ENCODE measurements around the gene GSK3A.

The GSK3A gene

DNA sequence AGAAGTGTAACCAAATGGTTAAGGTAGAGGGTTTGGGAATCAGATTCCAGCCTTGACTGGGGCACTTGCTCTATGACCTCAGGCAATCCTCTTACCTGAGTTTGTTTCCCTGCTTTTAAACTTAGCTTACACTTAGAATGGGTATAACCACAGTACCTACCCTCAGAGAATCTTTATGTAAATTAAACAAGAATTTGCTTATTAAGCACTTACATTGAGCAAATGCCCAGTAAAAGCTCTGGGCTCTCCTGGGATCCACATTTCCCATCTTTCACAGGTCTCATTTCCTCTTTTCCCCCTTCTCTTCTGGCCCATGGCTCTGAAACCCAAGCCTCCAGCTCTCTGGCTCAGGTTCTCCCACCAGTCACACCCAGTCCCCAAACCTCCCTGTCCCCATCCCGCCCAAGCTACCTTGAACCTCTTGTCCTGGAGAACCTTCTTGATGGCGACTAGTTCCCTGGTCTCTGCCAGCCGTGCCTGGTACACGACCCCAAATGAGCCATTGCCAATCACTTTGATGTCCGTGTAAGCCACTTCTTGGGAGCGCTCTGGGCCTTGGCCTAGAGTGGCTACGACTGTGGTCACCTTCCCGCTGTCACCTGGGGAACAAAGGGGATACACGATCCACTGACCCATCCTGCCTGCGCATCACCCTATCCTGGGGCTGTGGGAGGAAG is 2.7 kb downstream of the GSK3A start:
- H3K4ac ChIP-seq (ENCODE audit: low read depth, low read length), result no peak overlapping the region
- no peak overlapping the region for H2AK5ac ChIP-seq (ENCODE audit: low read length)
- no peak overlapping the region for H3K4me2 ChIP-seq (ENCODE audit: low read length)
- no peak overlapping the region for H2BK120ac ChIP-seq (ENCODE audit: low read depth, low read length)
- no peaks in the 10 kb centered on the region for H3K27me3 ChIP-seq (ENCODE audit: insufficient read depth, low read length, poor library complexity)
- H3K23ac ChIP-seq (ENCODE audit: low read length), result no peak overlapping the region
- no CpG with 5 or more reads among the region's 10 CpGs for WGBS (ENCODE audit: extremely low coverage, insufficient coverage, low lambda C conversion rate)
- no peak overlapping the region for H3K27ac ChIP-seq (ENCODE audit: low read depth, low read length)
- no peak overlapping the region for H2BK5ac ChIP-seq (ENCODE audit: low read length)
- no peak overlapping the region for H4K8ac ChIP-seq (ENCODE audit: low read depth, low read length)
- DNase-seq, result no peak
- no peaks in the 10 kb centered on the region for H3K4me1 ChIP-seq (ENCODE audit: control insufficient read depth, low read depth, low read length)
- H3K79me1 ChIP-seq (ENCODE audit: low read length), result peaks cover 20% of the 10 kb centered on the region
- H3K18ac ChIP-seq (ENCODE audit: low read length), result no peak overlapping the region
- no peak overlapping the region for H2BK15ac ChIP-seq (replicated peaks; ENCODE audit: low read depth)
- H3K9ac ChIP-seq (ENCODE audit: low read length), result no peak overlapping the region
- peaks cover 8% of the 10 kb centered on the region for H3K36me3 ChIP-seq (ENCODE audit: control insufficient read depth, insufficient read depth, low read length)
- H4K5ac ChIP-seq (ENCODE audit: low read length), result no peak overlapping the region
- no peak overlapping the region for H3K56ac ChIP-seq (ENCODE audit: low read length)
- H3K4me3 ChIP-seq (ENCODE audit: low read length), result no peak overlapping the region
- peaks cover 12% of the 10 kb centered on the region for H3K79me2 ChIP-seq (ENCODE audit: control insufficient read depth, insufficient read depth, low read length)

DNA sequence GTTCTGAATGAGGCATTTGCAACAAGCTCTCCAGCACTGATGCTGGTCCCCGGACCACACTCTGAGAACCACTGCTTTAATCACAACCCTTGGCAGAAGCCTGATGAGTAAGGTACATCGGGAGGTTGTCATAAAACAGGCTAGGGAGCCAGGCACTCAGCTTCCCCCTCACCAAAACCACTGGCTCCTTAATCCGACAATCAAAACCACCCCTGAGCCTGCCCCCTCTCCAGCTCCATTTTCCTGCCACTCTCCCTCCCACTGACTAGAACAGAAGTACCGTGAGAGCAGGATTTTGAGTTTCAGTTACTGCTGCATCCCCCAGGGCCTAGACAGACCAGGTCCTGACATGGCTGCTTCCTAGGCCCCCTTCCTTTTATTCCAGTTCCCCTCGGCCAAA is 7.2 kb downstream of the GSK3A start:
- Histone ChIP-seq H3K23ac (ENCODE audit: low read length) (no peak overlapping the region), H3K56ac (ENCODE audit: low read length) (no peak overlapping the region), H4K5ac (ENCODE audit: low read length) (no peak overlapping the region), H3K4me2 (ENCODE audit: low read length) (no peak overlapping the region), H3K36me3 (ENCODE audit: control insufficient read depth, insufficient read depth, low read length) (peaks cover 15% of the 10 kb centered on the region), H3K9ac (ENCODE audit: low read length) (no peak overlapping the region), H2AK5ac (ENCODE audit: low read length) (no peak overlapping the region), H3K79me2 (ENCODE audit: control insufficient read depth, insufficient read depth, low read length) (no peaks in the 10 kb centered on the region), H4K8ac (ENCODE audit: low read depth, low read length) (no peak overlapping the region), H3K79me1 (ENCODE audit: low read length) (peaks cover 9% of the 10 kb centered on the region), H2BK120ac (ENCODE audit: low read depth, low read length) (no peak overlapping the region), H3K4me3 (ENCODE audit: low read length) (no peak overlapping the region), H2BK15ac (replicated peaks; ENCODE audit: low read depth) (no peak overlapping the region), H3K4ac (ENCODE audit: low read depth, low read length) (no peak overlapping the region), H2BK5ac (ENCODE audit: low read length) (no peak overlapping the region), H3K27ac (ENCODE audit: low read depth, low read length) (no peak overlapping the region), H3K18ac (ENCODE audit: low read length) (no peak overlapping the region), H3K4me1 (ENCODE audit: control insufficient read depth, low read depth, low read length) (no peaks in the 10 kb centered on the region), H3K27me3 (ENCODE audit: insufficient read depth, low read length, poor library complexity) (no peaks in the 10 kb centered on the region)
- no CpG with 5 or more reads among the region's 5 CpGs for WGBS (ENCODE audit: extremely low coverage, insufficient coverage, low lambda C conversion rate)
- DNase-seq, result no peak

DNA sequence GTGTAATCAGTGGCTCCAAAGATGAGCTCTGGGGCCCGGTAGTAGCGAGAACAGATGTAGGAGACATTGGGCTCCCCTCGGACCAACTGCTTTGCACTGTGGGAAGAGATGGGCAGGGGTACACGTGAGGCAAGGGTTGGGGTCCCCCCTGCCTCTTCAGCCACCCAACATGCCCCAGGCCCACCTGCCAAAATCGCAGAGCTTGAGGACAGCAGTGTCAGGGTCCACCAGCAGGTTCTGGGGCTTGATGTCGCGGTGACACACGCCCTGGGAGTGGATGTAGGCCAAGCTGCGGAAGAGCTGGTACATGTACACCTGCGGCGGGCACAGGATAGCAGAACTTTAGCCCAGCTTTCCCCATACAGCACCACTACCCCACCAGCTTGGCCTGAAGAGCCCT is 8.0 kb downstream of the GSK3A start:
- H2AK5ac ChIP-seq (ENCODE audit: low read length), result no peak overlapping the region
- H3K9ac ChIP-seq (ENCODE audit: low read length), result no peak overlapping the region
- no peak overlapping the region for H2BK120ac ChIP-seq (ENCODE audit: low read depth, low read length)
- H2BK5ac ChIP-seq (ENCODE audit: low read length), result no peak overlapping the region
- no peak overlapping the region for H4K8ac ChIP-seq (ENCODE audit: low read depth, low read length)
- peaks cover 18% of the 10 kb centered on the region for H3K36me3 ChIP-seq (ENCODE audit: control insufficient read depth, insufficient read depth, low read length)
- no peaks in the 10 kb centered on the region for H3K4me1 ChIP-seq (ENCODE audit: control insufficient read depth, low read depth, low read length)
- no peak overlapping the region for H3K4me3 ChIP-seq (ENCODE audit: low read length)
- H3K23ac ChIP-seq (ENCODE audit: low read length), result no peak overlapping the region
- no peak overlapping the region for H3K18ac ChIP-seq (ENCODE audit: low read length)
- H3K4me2 ChIP-seq (ENCODE audit: low read length), result no peak overlapping the region
- no peak overlapping the region for H3K4ac ChIP-seq (ENCODE audit: low read depth, low read length)
- no peaks in the 10 kb centered on the region for H3K27me3 ChIP-seq (ENCODE audit: insufficient read depth, low read length, poor library complexity)
- H3K56ac ChIP-seq (ENCODE audit: low read length), result no peak overlapping the region
- no CpG with 5 or more reads among the region's 11 CpGs for WGBS (ENCODE audit: extremely low coverage, insufficient coverage, low lambda C conversion rate)
- no peaks in the 10 kb centered on the region for H3K79me2 ChIP-seq (ENCODE audit: control insufficient read depth, insufficient read depth, low read length)
- no peak overlapping the region for H3K27ac ChIP-seq (ENCODE audit: low read depth, low read length)
- no peak overlapping the region for H2BK15ac ChIP-seq (replicated peaks; ENCODE audit: low read depth)
- DNase-seq, result no peak
- H4K5ac ChIP-seq (ENCODE audit: low read length), result no peak overlapping the region
- peaks cover 5% of the 10 kb centered on the region for H3K79me1 ChIP-seq (ENCODE audit: low read length)

GRCh38 chr19:42233678-42234292 is 8.6 kb downstream of the GSK3A start:
- H3K18ac ChIP-seq (ENCODE audit: low read length), result no peak overlapping the region
- H3K79me1 ChIP-seq (ENCODE audit: low read length), result peaks cover 1% of the 10 kb centered on the region
- no peaks in the 10 kb centered on the region for H3K4me1 ChIP-seq (ENCODE audit: control insufficient read depth, low read depth, low read length)
- no peak overlapping the region for H4K8ac ChIP-seq (ENCODE audit: low read depth, low read length)
- WGBS (ENCODE audit: extremely low coverage, insufficient coverage, low lambda C conversion rate), result no CpG with 5 or more reads among the region's 6 CpGs
- H3K79me2 ChIP-seq (ENCODE audit: control insufficient read depth, insufficient read depth, low read length), result no peaks in the 10 kb centered on the region
- DNase-seq, result no peak
- H2BK15ac ChIP-seq (replicated peaks; ENCODE audit: low read depth), result no peak overlapping the region
- H2AK5ac ChIP-seq (ENCODE audit: low read length), result no peak overlapping the region
- H2BK120ac ChIP-seq (ENCODE audit: low read depth, low read length), result no peak overlapping the region
- H4K5ac ChIP-seq (ENCODE audit: low read length), result no peak overlapping the region
- no peak overlapping the region for H3K56ac ChIP-seq (ENCODE audit: low read length)
- no peak overlapping the region for H3K4me3 ChIP-seq (ENCODE audit: low read length)
- no peak overlapping the region for H2BK5ac ChIP-seq (ENCODE audit: low read length)
- no peak overlapping the region for H3K23ac ChIP-seq (ENCODE audit: low read length)
- no peaks in the 10 kb centered on the region for H3K27me3 ChIP-seq (ENCODE audit: insufficient read depth, low read length, poor library complexity)
- H3K4ac ChIP-seq (ENCODE audit: low read depth, low read length), result no peak overlapping the region
- H3K9ac ChIP-seq (ENCODE audit: low read length), result no peak overlapping the region
- no peak overlapping the region for H3K27ac ChIP-seq (ENCODE audit: low read depth, low read length)
- H3K36me3 ChIP-seq (ENCODE audit: control insufficient read depth, insufficient read depth, low read length), result peaks cover 20% of the 10 kb centered on the region
- H3K4me2 ChIP-seq (ENCODE audit: low read length), result no peak overlapping the region

GRCh38 chr19:42233106-42233505 is 9.3 kb downstream of the GSK3A start:
- Histone ChIP-seq H4K8ac (ENCODE audit: low read depth, low read length) (no peak overlapping the region), H2BK15ac (replicated peaks; ENCODE audit: low read depth) (no peak overlapping the region), H3K27me3 (ENCODE audit: insufficient read depth, low read length, poor library complexity) (no peaks in the 10 kb centered on the region), H3K79me1 (ENCODE audit: low read length) (peaks cover 1% of the 10 kb centered on the region), H3K36me3 (ENCODE audit: control insufficient read depth, insufficient read depth, low read length) (peaks cover 20% of the 10 kb centered on the region), H3K4me2 (ENCODE audit: low read length) (no peak overlapping the region), H3K79me2 (ENCODE audit: control insufficient read depth, insufficient read depth, low read length) (no peaks in the 10 kb centered on the region), H3K4me1 (ENCODE audit: control insufficient read depth, low read depth, low read length) (no peaks in the 10 kb centered on the region), H2AK5ac (ENCODE audit: low read length) (no peak overlapping the region), H2BK120ac (ENCODE audit: low read depth, low read length) (no peak overlapping the region), H3K27ac (ENCODE audit: low read depth, low read length) (no peak overlapping the region), H3K18ac (ENCODE audit: low read length) (no peak overlapping the region), H3K4ac (ENCODE audit: low read depth, low read length) (no peak overlapping the region), H3K9ac (ENCODE audit: low read length) (no peak overlapping the region), H2BK5ac (ENCODE audit: low read length) (no peak overlapping the region), H3K23ac (ENCODE audit: low read length) (no peak overlapping the region), H3K4me3 (ENCODE audit: low read length) (no peak overlapping the region), H3K56ac (ENCODE audit: low read length) (no peak overlapping the region), H4K5ac (ENCODE audit: low read length) (no peak overlapping the region)
- WGBS (ENCODE audit: extremely low coverage, insufficient coverage, low lambda C conversion rate), result no CpG with 5 or more reads among the region's 7 CpGs
- DNase-seq, result no peak

DNA sequence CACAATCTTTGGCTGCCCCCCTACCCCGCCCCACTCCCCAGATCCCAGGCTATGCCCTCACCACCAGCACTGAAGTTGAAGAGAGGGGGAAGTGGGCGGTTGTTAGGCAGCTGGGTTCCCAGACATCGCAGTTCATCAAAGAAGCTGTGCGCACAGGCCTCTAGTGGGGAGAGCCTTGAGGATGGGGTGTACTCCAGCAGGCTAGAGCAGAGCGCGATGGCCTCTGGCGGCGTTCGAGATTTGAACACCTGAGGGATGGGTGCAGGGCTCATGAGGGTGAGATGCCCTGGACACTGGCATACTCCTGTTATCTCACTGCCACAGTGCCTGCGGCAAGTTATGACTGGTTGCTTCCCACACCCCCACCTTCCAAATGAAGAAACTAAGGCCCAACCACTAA is 10.0 kb downstream of the GSK3A start:
- no peak overlapping the region for H3K18ac ChIP-seq (ENCODE audit: low read length)
- no peak overlapping the region for H4K8ac ChIP-seq (ENCODE audit: low read depth, low read length)
- no peaks in the 10 kb centered on the region for H3K27me3 ChIP-seq (ENCODE audit: insufficient read depth, low read length, poor library complexity)
- WGBS (ENCODE audit: extremely low coverage, insufficient coverage, low lambda C conversion rate), result no CpG with 5 or more reads among the region's 10 CpGs
- no peak overlapping the region for H2BK120ac ChIP-seq (ENCODE audit: low read depth, low read length)
- H3K4me1 ChIP-seq (ENCODE audit: control insufficient read depth, low read depth, low read length), result no peaks in the 10 kb centered on the region
- peaks cover 20% of the 10 kb centered on the region for H3K36me3 ChIP-seq (ENCODE audit: control insufficient read depth, insufficient read depth, low read length)
- no peak overlapping the region for H3K27ac ChIP-seq (ENCODE audit: low read depth, low read length)
- no peak overlapping the region for H3K56ac ChIP-seq (ENCODE audit: low read length)
- H2BK15ac ChIP-seq (replicated peaks; ENCODE audit: low read depth), result no peak overlapping the region
- no peak overlapping the region for H3K9ac ChIP-seq (ENCODE audit: low read length)
- no peak overlapping the region for H2BK5ac ChIP-seq (ENCODE audit: low read length)
- no peak overlapping the region for H3K4ac ChIP-seq (ENCODE audit: low read depth, low read length)
- no peak overlapping the region for H4K5ac ChIP-seq (ENCODE audit: low read length)
- H3K79me1 ChIP-seq (ENCODE audit: low read length), result peaks cover 1% of the 10 kb centered on the region
- no peak overlapping the region for H3K4me2 ChIP-seq (ENCODE audit: low read length)
- H3K4me3 ChIP-seq (ENCODE audit: low read length), result no peak overlapping the region
- no peak for DNase-seq
- no peak overlapping the region for H2AK5ac ChIP-seq (ENCODE audit: low read length)
- no peaks in the 10 kb centered on the region for H3K79me2 ChIP-seq (ENCODE audit: control insufficient read depth, insufficient read depth, low read length)
- H3K23ac ChIP-seq (ENCODE audit: low read length), result no peak overlapping the region
